GM21381 (cell line): ENCODE data around the gene SNORC.
"Not testable (repeated sequence)": the region's sequence is repeated elsewhere in the genome, so short reads cannot be mapped to it uniquely, and the experiment has no call there.

Experiments used
- ATAC-seq: cut with Tn5 transposase; IDR thresholded peaks from one replicate; pipeline ENCODE4 v1.9.1; 2021; ENCODE audit warnings: mild to moderate bottlenecking, moderate library complexity; ENCODE audit not compliant: unreplicated experiment

Gene SNORC

DNA sequence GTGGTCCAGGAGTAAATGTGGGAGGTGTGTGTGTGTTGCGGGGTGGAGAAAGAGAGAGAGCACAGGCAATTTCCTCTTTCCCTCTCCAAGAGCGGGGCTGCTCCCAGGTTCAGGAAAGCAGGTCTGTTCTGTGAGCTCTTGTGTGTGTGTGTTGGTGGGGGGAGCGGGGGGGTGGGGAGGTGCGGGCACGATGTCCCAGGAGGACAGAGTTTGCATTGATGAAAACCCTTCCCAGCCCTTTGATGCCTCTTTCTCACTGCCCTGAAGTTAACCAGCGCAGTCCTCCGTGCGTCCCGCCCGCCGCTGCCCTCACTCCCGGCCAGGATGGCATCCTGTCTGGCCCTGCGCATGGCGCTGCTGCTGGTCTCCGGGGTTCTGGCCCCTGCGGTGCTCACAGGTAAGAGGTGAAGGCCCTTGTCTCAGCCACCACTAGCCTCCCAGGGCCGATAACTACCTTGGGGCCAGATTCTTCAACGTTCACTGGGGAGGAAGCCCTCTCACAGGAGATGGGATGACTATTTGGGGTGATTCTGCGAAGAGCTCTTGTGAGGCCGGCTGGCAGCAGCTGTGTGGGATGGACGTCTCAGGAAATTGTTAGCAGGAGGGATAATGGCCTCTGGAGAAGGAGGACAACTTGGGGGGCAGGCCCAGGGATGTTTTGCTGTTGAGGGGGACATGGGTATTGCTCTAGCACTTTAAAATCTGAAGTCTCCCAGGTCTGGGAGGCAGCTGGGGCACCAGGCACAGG lies at the start of gene SNORC:
Gene SNORC, plus strand, starts transcription at position 247 of the 748 bp plus-strand sequence. Its CDS starts 78 bp downstream, at position 325.
- ATAC-seq, result no peak

DNA sequence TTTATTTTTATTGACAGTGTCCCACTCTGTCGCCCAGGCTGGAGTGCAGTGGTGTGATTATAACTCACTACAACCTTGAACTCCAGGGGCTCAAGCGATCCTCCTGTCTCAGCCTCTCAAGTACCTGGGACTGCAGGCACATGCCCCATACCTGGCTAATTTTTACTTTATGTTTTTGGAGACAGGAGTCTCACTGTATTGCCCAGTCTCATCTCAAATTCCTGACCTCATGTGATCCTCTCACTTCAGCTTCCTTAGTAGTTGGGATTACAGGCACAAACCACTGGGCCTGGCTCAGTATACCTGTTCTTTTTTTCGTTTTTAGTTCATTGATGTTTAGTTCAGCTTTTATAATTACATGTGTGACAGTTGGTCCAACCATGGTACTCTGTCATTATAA lies 40.1 kb upstream of the SNORC start:
- no peak for ATAC-seq

DNA sequence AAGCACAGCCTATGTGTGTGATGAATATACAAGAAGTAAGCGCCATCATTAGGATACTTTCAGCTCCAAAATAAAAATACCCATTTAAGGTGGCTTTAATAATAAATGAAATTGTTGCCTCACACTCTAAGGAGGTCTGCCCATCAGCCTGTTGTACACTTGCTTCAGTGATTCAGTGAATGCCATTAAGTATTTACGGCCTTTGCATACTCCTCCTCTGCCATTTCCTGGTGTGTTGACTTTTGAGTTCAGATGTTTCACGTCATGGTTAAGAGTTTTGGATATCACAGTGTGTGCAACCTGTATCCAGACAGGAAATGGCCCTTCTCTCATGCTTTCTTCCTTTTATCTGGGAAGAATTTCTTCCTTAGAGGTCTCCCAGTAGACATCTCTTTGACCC lies 38.6 kb upstream of the SNORC start:
- no peak for ATAC-seq

DNA sequence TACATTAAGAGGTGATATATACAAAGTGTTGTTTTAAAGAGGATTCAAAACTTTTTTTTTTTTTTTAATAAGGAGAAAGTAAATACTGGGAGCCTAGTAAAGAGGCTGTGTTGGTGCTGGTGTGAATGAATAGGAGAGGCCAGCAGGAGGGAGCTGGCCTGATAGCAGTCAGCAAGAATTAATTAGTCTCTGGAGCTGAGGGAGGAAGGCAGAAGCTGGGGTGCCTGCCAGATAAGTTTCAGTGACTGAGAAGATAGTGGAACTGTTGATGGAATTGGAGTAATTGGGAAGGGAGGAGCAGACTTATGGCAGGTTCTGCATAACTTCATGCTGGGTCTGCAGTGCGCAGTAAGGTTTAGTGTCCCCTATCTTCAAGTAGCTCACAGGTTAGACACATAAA lies 36.2 kb upstream of the SNORC start:
- ATAC-seq, result no peak

DNA sequence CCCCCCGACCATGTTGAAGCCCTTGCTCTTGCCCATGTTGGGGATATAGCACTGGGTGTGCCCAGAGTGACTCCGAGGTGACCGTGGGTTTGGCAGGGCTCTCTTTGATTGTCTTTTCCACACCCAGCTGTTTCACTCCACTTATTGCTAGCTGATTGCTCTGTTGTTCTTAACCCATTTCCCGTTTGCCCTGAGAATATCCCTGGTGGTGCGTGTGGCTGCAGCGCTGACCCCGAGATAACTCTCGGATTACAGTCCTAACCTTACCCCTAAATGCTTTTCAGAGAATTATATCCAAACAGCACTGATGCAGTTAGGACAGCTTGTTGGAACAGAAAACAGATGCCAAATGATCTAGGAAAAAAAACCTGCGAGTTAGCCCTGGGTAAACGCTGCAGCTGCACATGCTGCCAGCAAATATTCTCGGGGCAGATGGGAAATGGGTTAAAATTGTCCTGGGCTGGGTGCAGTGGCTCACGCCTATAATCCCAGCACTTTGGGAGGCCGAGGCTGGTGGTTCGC lies 34.3 kb upstream of the SNORC start:
- ATAC-seq, result no peak

DNA sequence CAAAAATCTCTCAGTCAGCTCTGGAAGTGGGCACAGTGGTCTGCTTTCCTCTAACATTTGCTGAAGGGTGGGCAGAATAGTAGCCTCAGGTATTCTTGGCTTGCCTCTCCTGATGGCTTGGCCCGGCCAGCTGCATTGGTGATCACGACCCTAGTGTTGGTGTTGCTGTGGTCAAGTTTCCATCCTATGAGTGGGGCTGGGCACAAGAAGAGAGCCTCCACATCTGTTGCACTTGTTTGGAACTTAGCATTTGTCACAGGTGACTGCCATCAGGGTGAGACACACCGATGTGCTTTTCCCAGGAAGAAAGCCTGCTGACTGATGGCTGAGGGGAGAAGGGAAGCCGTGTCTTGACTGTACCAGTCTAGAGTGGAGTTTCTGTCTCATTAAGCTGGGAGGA lies 33.1 kb upstream of the SNORC start:
- ATAC-seq, result no peak

DNA sequence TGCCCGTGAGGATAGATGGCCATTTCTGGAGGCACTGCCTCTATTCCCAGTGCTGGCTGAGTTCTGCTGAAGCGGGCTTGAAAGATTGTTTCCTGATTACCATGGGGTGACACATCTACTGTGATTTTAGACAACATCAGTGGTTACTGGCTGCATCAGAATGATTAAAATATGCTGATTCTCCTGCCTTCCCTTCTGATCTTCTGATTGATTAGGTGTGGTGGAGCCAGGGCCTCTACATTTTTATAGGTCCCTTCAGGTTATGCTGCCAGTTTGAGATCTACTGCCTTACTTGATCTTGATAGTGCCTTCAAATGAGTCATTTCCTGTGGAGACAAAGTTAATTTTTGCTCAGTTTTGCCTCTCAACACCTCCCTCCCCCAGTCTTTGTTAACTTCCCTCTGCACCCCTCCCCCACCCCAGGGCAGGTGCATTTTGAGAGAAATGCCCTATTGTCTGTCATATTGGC lies 31.6 kb upstream of the SNORC start:
- no peak for ATAC-seq

DNA sequence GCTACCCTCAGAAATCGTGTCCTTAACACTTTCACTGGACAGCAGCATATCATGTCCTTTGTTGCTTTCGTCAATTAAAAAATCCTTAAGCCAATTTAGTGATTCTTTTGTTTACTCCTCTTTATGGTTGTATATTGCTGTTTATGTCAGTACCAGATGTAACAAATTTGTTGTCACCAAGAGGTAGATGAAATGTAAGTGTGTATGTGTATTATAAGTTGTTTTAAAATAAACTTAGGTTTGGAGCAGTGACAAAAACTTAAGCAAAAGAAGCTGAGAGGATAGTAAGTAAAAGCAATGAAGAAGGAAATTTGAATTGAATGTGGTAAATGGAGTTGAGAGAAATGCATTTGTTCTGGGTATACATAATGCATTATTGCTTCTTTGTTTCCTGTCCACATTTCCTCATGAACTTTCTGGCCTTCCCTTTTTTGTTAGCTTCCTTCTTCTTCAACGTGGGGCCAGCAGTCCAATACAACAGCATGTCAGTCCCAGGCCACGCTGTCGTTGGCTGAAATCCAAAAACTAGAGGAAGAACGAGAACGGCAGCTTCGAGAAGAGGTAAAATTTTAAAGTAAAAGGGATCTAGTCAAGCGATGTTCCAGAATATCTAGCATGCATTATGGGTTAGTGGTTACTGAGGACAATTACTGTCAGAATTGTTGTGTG lies 30.5 kb upstream of the SNORC start:
- no peak for ATAC-seq

DNA sequence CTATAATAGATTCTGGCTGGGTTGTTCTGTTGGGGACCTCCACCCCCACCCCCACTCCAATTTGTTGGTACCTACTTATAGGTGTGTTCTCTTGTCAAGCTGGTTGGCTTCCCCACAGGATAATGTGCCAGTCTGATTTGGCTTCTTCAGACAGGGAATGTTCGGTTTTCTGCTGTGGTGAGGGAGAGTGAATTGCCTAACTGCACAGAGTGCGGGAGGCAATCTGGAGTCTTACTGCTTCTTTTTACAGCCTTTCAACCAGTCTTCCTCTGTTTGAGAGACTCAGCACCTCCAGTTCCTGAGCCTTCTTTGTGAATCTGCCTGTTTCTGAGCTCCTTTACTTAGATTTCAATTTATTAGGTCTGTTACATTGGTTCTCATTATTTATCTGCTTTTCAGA lies 27.4 kb upstream of the SNORC start:
- no peak for ATAC-seq

DNA sequence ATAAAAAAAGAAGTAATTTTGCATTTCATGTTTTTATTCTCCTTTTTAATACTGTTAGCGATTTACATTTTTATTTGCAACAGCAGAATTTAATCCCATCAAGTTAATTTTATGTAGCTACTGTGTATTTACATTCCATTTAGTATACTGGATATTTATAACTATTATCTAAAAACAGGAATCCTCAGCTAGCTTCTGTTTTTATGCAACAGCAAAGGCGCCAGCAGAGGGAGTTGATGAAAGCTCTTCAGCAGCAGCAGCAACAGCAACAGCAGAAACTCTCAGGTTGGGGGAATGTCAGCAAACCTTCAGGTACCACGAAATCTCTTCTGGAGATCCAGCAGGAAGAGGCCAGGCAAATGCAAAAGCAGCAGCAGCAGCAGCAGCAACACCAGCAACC lies 26.2 kb upstream of the SNORC start:
- ATAC-seq, result no peak

DNA sequence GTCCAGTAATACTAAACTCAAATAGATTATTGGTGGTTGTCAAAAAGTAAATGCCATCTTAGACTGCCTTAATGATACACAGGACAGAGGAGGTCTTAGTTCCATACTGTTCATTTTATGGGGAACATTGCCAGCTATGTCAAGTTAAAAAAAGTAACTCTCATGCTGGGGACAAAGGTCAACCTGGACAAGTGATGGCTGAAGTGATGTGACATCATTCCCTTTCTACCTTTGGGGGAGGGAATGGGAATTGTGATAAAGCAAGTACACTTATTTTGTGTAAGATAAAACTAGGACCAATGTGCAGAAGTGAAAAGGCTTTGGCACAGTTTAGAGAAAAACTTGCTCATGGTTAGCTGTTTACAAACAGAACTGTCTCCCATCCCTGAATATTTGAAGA lies 24.0 kb upstream of the SNORC start:
- no peak for ATAC-seq

DNA sequence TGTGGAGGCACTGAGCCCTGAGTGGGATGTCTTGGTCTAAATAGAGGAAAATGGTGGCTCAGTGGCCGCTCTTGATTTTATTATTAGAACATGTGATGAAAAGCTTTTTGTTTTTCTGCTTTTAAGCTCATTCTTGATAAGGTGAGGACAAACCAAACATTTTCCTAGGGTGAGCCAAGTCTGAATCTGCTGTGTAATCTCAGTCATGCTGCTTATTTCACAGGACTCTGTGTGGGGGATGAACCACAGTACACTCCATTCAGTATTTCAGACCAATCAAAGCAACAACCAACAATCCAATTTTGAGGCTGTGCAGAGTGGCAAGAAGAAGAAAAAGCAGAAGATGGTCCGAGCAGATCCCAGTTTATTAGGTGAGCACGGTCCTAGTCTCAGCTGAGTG lies 20.0 kb upstream of the SNORC start:
- ATAC-seq, result no peak

DNA sequence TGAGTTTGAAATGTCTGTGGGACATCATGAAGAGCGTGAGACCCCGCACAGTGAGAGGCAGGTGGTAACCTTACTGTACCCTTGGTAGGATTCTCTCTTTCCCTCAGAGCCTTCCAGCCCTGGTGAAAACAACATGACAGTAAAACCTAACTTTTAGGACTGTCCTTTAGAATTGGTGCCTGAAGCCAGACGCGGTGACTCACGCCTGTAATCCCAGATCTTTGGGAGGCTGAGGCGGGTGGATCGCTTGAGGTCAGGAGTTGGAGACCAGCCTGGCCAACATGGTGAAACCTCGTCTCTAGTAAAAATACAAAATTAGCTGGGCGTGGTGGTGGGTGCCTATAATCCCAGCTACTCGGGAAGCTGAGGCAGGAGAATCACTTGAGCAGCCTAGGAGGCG lies 18.0 kb upstream of the SNORC start:
- ATAC-seq, result not testable (repeated sequence)

DNA sequence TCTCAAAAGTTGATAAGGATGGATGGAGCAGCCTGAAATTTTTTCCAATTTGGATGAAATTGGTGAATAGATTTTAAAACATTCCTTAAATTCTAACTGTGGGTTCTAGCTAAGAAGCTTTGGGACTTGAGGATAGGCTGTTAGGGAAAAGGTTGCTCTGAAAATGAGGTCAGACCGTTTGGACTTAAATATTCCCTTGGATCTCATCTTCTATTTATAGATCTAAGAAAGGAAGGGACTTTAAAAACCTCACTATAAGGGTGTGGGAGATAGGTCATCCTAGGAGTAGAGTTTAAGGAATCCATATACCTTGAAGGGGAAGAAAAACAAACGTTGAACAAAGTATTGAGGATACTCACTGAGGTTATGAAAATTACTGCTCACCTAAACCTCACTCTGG lies 17.4 kb upstream of the SNORC start:
- no peak for ATAC-seq

DNA sequence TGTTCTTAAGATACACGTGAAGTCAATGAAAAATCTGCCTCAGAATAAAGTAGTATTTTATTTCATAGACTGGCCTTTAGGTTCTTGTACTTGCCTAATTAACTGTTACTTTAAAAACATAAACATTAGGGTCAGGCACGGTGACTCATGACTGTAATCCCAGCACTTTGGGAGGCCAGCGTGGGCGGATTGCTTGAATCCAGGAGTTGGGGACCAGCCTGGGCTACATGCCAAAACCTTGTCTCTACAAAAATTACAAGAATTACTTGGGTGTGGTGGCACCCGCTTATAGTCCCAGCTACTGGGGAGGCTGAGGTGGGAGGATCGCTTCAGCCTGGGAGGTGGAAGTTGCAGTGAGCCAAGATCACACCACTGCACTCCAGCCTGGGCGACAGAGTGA lies 16.0 kb upstream of the SNORC start:
- ATAC-seq, result no peak

DNA sequence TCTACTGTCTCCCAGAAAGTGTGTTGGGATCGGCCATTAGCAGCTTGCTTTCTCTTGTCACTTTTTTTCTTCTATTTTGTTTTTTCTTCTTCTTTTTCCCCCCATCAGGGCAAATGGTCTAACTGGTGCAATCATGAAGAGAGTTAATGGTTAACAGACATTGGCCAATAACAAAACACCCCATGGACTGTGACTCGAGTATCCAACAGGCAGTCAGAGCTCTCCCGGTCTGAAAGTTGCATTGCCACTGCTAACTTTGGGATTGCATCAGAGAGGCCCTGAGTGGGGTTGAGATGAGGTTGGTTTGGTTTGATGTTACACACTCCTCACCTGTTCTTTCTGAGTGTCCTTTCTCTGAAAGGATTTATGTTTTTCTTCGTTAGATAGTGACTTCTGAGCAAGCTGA lies 12.9 kb upstream of the SNORC start:
- ATAC-seq, result no peak

DNA sequence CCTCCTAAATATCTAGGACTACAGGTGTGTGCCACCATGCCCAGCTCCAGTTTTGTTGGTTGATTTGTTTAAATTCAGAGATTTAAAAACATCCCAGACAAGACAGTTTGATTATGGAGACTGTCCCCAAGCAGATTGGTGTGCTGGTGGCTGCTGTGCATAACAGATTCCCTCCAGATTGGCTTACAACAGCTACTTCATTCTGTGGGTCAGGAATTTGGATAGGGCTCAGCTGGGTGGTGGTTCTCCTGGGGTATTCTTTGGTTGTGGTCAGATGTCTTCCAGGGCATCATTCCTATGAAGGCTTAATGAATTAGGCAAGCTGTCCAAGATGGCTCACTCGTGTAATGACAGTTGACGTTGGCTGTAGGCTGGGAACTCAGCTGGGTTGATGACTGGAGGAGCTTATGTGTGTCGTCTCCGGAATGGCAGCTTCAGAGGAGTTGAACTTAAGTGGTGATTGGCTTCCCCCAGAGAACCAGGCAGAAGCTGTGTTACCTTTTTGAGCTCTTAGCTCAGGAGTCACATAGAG lies 10.6 kb upstream of the SNORC start:
- ATAC-seq, result no peak

DNA sequence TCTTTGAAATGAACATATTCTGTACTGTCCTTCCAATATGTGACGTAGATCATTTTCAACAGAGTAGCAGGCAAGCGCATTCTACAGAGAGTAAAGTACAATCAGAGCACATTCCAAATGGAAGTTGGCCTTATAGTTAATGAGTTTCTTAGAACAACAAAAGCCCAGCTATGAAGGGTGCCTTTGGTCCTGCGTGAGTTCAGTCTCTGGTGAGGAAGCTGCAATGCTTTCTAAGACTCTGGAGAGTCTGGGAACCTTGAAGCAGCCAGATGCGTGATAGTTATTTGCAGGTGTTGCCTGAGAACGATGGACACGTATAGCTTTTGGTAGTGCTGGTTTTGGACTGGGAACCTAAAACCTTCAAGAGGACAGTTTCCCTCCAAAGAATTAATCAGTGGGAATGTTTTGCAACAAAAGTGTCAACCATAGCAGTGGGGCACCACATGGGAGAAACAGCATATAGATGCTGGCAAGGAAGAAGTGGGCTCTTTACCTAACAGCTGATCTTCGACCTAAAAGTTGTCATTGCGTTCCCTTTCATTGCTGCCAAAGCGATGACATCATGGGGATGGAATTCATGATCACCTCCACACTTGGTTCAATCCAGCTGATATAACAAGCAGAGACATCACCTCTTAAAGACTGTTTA lies 9.3 kb upstream of the SNORC start:
- no peak for ATAC-seq

DNA sequence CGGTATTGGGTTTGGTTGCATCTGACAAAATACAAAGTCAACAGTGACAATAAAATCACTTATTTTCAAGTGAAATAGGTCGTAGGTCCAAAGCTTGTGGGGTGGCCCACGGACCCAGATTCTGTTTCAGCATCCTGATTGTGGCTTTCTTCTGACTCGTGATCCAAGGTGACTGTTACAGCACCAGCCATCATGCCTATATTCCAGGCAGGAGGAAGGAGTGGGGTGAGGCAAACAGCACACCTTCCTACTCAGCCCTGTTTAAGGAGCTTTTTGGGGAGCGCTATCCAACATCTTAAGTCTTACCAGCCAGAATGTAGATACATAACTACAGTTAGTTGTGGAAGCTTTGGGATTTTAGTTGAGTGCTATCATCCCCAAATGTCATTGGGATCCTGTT lies 8.7 kb upstream of the SNORC start:
- ATAC-seq, result no peak

DNA sequence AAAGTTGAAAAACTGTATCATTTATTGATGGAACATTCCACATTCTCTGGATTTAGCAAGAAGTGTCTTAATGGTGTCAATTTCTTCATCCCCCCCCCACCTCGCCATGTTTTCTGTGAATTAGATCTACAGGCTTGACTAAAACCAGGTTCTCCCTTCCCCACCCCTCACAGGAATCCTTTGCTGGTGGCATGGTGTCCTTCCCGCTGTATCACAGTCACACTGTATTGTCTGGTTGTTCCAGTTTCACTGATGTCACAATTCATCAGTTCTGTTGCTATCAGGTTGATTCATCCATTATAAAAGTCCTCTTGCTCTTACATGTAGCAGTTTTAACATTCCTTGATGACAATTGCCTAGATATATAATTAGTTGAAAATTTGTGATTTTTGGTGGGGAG lies 6.1 kb upstream of the SNORC start:
- ATAC-seq, result no peak

DNA sequence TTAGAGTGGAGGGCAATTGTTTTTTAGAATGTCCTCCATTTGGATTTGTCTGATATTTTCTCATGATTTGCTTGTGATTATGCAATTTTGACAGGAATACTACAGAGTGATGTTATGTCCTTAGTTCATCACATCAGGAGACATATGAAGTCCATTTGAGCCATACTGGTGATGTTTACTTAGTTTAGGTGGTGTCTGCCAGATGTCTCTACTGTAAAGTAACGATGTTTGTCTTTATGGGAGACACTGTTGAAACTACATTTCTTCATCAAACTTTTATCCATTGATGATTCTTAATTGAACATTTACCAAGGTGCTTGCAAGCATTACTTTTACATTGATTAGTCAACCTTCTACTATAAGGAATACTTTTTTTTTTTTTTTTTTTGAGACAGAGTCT lies 4.9 kb upstream of the SNORC start:
- ATAC-seq, result no peak

DNA sequence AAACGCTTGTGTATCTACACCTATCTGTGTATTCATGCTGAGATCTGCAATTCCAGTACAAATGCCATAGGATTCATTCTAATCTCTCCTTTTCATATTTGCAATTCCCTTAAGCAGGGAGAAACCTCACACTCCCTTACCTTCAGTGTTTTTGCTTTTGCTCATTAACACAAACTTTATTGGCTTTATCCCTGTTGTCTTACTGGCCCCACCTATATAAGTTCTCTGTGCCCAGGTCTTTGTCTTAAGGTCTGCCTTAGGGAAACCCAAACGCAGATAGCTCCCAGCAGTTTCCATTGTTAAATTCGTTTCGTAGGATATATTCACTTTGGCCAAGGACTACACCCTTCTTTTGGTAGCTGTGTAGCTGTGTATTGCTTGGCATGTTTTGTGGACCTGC lies 4.0 kb upstream of the SNORC start:
- ATAC-seq, result no peak
